Vagina (tissue), 2 donors: Measurements from ENCODE around the gene HNMT.

Experiments
- CTCF ChIP-seq, 3 experiments: fragments of 450-650 bp in 2 of 3; fragments of 200-600 bp in 1 of 3; sonication (generic) in 1 of 3; IDR thresholded peaks; one replicate each; pipeline ENCODE4 v1.5.1; 2017 to 2019; ENCODE audit warnings: antibody characterized with exemption in 3 of 3, mild to moderate bottlenecking in 2 of 3, moderate library complexity in 2 of 3
- POLR2A ChIP-seq, 2 donors: fragments of 450-650 bp; IDR thresholded peaks; one replicate each; pipeline ENCODE4 v1.6.1; 2017; ENCODE audit warnings: antibody characterized with exemption in 2 of 2, mild to moderate bottlenecking in 2 of 2, moderate library complexity in 2 of 2
- POLR2AphosphoS5 ChIP-seq, 2 donors: sonication (generic); formaldehyde crosslinking; IDR thresholded peaks; one replicate each; pipeline ENCODE4 v1.9.0; 2017; ENCODE audit warnings: antibody characterized with exemption in 2 of 2, mild to moderate bottlenecking in 2 of 2, low read depth in 1 of 2; ENCODE audit not compliant: insufficient read depth in 1 of 2

- TF ChIP-seq CTCF (IDR thresholded peaks at IDR 0.05): no peak
- TF ChIP-seq POLR2AphosphoS5 (IDR thresholded peaks at IDR 0.05; ENCODE audit: insufficient read depth in 1 of 2, low read depth in 1 of 2): no peak
- TF ChIP-seq POLR2A (IDR thresholded peaks at IDR 0.05): no peak
Measured at GRCh38 chr2:137991078-137991477, 26.8 kb downstream of the HNMT start.
